Liver (tissue), 9 donors: ENCODE data around the gene PPP4R3A. TPM values are rescaled to one million over a fixed set of nuclear protein-coding genes. Genes with fewer than 3 reads are reported as not detected.

ENCODE experiments used
- DNase-seq: peaks from one replicate; pipeline ENCODE4 v3.0.0-alpha.2; 2017; ENCODE audit warnings: low spot score
- H3K27ac ChIP-seq, 2 donors: one replicate each; pipeline ENCODE4 v1.7.0; 2013; ENCODE audit warnings: inconsistent platforms in 2 of 2, low read length in 2 of 2, control low read depth in 1 of 2, low read depth in 1 of 2, mild to moderate bottlenecking in 1 of 2
- H3K27me3 ChIP-seq, 4 donors: one replicate each; pipeline versions ENCODE4 v1.6.1 to v1.7.0; 2013; ENCODE audit warnings: low read length in 3 of 4, inconsistent platforms in 1 of 4, mild to moderate bottlenecking in 1 of 4, moderate library complexity in 1 of 4; ENCODE audit not compliant: control insufficient read depth in 4 of 4, insufficient read depth in 4 of 4
- H3K36me3 ChIP-seq, 4 donors: one replicate each; pipeline versions ENCODE4 v1.6.1 to v1.7.0; 2013; ENCODE audit warnings: low read length in 3 of 4, mild to moderate bottlenecking in 3 of 4, low read depth in 1 of 4, moderate library complexity in 1 of 4; ENCODE audit not compliant: control insufficient read depth in 4 of 4, insufficient read depth in 3 of 4
- H3K4me1 ChIP-seq, 4 donors: one replicate each; pipeline versions ENCODE4 v1.6.1 to v1.7.0; 2013; ENCODE audit warnings: low read length in 3 of 4, mild to moderate bottlenecking in 3 of 4, moderate library complexity in 1 of 4; ENCODE audit not compliant: control insufficient read depth in 4 of 4, insufficient read depth in 4 of 4
- H3K4me3 ChIP-seq, 3 donors: one replicate each; pipeline versions ENCODE4 v1.6.1 to v1.7.0; 2013; ENCODE audit warnings: low read length in 3 of 3, control low read depth in 1 of 3, low read depth in 1 of 3, mild to moderate bottlenecking in 1 of 3
- H3K9ac ChIP-seq, 2 donors: one replicate each; pipeline ENCODE4 v1.7.0; 2013; ENCODE audit warnings: low read length in 2 of 2, mild to moderate bottlenecking in 2 of 2, moderate library complexity in 2 of 2, control low read depth in 1 of 2, low read depth in 1 of 2
- H3K9me3 ChIP-seq, 4 donors: one replicate each; pipeline versions ENCODE4 v1.6.1 to v1.7.0; 2013; ENCODE audit warnings: low read length in 3 of 4; ENCODE audit not compliant: control insufficient read depth in 4 of 4
- FOXA1 ChIP-seq: IDR thresholded peaks from 2 replicates; pipeline ENCODE4 v1.6.1; 2016; ENCODE audit warnings: antibody characterized with exemption
- GABPA ChIP-seq, 2 donors: IDR thresholded peaks in 1 of 2; conservative IDR thresholded peaks in 1 of 2; 2 replicates each; pipeline ENCODE4 v1.6.1; 2016; ENCODE audit warnings: antibody characterized with exemption in 2 of 2, mild to moderate bottlenecking in 1 of 2, moderate library complexity in 1 of 2
- HNF4A ChIP-seq, 2 donors: conservative IDR thresholded peaks; 2 replicates each; pipeline ENCODE4 v1.6.1; 2016; ENCODE audit warnings: antibody characterized with exemption in 2 of 2, mild to moderate bottlenecking in 2 of 2
- HNF4G ChIP-seq: IDR thresholded peaks from 2 replicates; pipeline ENCODE4 v1.6.1; 2016; ENCODE audit warnings: antibody characterized with exemption
- JUND ChIP-seq, 2 donors: IDR thresholded peaks; 2 replicates each; pipeline ENCODE4 v1.6.1; 2016; ENCODE audit warnings: antibody characterized with exemption in 2 of 2
- NR2F2 ChIP-seq: IDR thresholded peaks from 2 replicates; pipeline ENCODE4 v1.6.1; 2016; ENCODE audit warnings: antibody characterized with exemption
- RAD21 ChIP-seq, 2 donors: IDR thresholded peaks; 2 replicates each; pipeline ENCODE4 v1.6.1; 2016; ENCODE audit warnings: antibody characterized with exemption in 2 of 2, mild to moderate bottlenecking in 2 of 2
- RXRA ChIP-seq, 2 donors: IDR thresholded peaks; 2 replicates each; pipeline ENCODE4 v1.6.1; 2017 to 2018; ENCODE audit warnings: antibody characterized with exemption in 2 of 2, mild to moderate bottlenecking in 1 of 2
- SP1 ChIP-seq: IDR thresholded peaks from 2 replicates; pipeline ENCODE4 v1.6.1; 2018; ENCODE audit warnings: antibody characterized with exemption, mild to moderate bottlenecking
- TAF1 ChIP-seq: conservative IDR thresholded peaks from 2 replicates; pipeline ENCODE4 v1.6.1; 2016; ENCODE audit warnings: antibody characterized with exemption, mild to moderate bottlenecking
- YY1 ChIP-seq: IDR thresholded peaks from 2 replicates; pipeline ENCODE4 v1.6.1; 2016; ENCODE audit warnings: antibody characterized with exemption, mild to moderate bottlenecking
- WGBS: extraction: QIAGEN DNeasy Blood & Tissue Kit; methylation state at CpG from one replicate; pipeline ENCODE4 v1.1.7; 2013; 5-methylcytosine and 5-hydroxymethylcytosine counted together
- polyA plus RNA-seq, 2 donors: library from polyadenylated mRNA; stranded (reverse) in 1 of 2; unstranded in 1 of 2; fragments of 200-250 nt in 1 of 2; fragments of >200 nt in 1 of 2; fragmentation: Nextera tagmentation in 1 of 2; extraction: Ambion mirVana in 1 of 2; gene quantifications; one replicate each; pipeline versions ENCODE4 v1.2.1 to v1.2.3, GENCODE V29; 2013 to 2015
- total RNA-seq, 2 donors: library from RNA; depleted of rRNA; stranded (reverse); fragments of >200 nt; gene quantifications; one replicate each; pipeline ENCODE4 v1.2.3, GENCODE V29; 2014
- TF ChIP-seq, protein P1 (sequence below): IDR thresholded peaks from 2 replicates; pipeline ENCODE4 v1.6.1; 2016; ENCODE audit warnings: antibody characterized with exemption
- TF ChIP-seq, protein P2 (sequence below): IDR thresholded peaks from 2 replicates; pipeline ENCODE4 v1.6.1; 2016; ENCODE audit warnings: antibody characterized with exemption
- TF ChIP-seq, protein P3 (sequence below): IDR thresholded peaks from 2 replicates; pipeline ENCODE4 v1.6.1; 2016; ENCODE audit warnings: antibody characterized with exemption, mild to moderate bottlenecking
- TF ChIP-seq, protein P4 (sequence below): fragments of 150-350 bp; IDR thresholded peaks from 2 replicates; pipeline ENCODE4 v1.5.1; 2017; ENCODE audit warnings: improper control_type of control experiment, low read depth, low read length; ENCODE audit not compliant: missing input control
- TF ChIP-seq, protein P5 (sequence below): IDR thresholded peaks from 2 replicates; pipeline ENCODE4 v1.6.1; 2016; ENCODE audit warnings: antibody characterized with exemption
- donor health status: healthy.
- donor health status: healthy.
- donor health status: healthy.
- donor health status: healthy.
- donor health status: healthy.

PPP4R3A gene
- total and polyA plus RNA-seq, 4 donors = 18.7 to 63.3 (median 42.5) TPM

DNA sequence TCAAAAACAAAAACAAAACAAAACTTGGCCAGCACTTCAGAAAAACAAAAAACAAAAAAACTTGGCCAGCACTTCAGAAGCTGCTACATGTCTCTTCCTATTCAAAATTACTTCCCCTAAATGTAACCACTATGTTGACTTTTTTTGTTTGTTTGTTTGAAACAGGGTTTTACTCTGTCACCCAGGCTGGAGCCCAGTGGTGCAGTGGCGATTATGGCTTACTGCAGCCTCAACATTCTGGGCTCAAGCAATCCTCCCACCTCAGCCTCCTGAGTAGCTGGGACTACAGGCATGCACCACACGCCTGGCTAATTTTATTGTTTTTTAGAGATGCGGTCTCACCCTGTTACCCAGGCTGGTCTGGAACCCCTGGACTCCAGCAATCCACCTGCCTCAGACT is 38.0 kb upstream of the PPP4R3A start:
- Histone ChIP-seq H3K9ac (no peak overlapping the region), H3K4me1 (peaks cover 0 to 7% (median 1%) of the 10 kb centered on the region in 4 donors), H3K27me3 (no peaks in the 10 kb centered on the region), H3K4me3 (no peak overlapping the region), H3K36me3 (no peaks in the 10 kb centered on the region), H3K27ac (no peak overlapping the region), H3K9me3 (no peaks in the 10 kb centered on the region)
- no peak for DNase-seq
- 88% methylated on average over 3 of the region's 3 CpGs for WGBS
- TF ChIP-seq FOXA1 = no peak
- TF ChIP-seq, protein P1, sequence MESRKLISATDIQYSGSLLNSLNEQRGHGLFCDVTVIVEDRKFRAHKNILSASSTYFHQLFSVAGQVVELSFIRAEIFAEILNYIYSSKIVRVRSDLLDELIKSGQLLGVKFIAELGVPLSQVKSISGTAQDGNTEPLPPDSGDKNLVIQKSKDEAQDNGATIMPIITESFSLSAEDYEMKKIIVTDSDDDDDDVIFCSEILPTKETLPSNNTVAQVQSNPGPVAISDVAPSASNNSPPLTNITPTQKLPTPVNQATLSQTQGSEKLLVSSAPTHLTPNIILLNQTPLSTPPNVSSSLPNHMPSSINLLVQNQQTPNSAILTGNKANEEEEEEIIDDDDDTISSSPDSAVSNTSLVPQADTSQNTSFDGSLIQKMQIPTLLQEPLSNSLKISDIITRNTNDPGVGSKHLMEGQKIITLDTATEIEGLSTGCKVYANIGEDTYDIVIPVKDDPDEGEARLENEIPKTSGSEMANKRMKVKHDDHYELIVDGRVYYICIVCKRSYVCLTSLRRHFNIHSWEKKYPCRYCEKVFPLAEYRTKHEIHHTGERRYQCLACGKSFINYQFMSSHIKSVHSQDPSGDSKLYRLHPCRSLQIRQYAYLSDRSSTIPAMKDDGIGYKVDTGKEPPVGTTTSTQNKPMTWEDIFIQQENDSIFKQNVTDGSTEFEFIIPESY = no peak
- no peak for TF ChIP-seq JUND (IDR thresholded peaks at IDR 0.05)
- TF ChIP-seq, protein P2, sequence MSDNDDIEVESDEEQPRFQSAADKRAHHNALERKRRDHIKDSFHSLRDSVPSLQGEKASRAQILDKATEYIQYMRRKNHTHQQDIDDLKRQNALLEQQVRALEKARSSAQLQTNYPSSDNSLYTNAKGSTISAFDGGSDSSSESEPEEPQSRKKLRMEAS = no peak
- no peak for TF ChIP-seq HNF4G
- no peak for TF ChIP-seq YY1
- TF ChIP-seq RAD21 (IDR thresholded peaks at IDR 0.05) = no peak
- no peak for TF ChIP-seq NR2F2
- no peak for TF ChIP-seq HNF4A (conservative IDR thresholded peaks at IDR 0.05)
- TF ChIP-seq, protein P3, sequence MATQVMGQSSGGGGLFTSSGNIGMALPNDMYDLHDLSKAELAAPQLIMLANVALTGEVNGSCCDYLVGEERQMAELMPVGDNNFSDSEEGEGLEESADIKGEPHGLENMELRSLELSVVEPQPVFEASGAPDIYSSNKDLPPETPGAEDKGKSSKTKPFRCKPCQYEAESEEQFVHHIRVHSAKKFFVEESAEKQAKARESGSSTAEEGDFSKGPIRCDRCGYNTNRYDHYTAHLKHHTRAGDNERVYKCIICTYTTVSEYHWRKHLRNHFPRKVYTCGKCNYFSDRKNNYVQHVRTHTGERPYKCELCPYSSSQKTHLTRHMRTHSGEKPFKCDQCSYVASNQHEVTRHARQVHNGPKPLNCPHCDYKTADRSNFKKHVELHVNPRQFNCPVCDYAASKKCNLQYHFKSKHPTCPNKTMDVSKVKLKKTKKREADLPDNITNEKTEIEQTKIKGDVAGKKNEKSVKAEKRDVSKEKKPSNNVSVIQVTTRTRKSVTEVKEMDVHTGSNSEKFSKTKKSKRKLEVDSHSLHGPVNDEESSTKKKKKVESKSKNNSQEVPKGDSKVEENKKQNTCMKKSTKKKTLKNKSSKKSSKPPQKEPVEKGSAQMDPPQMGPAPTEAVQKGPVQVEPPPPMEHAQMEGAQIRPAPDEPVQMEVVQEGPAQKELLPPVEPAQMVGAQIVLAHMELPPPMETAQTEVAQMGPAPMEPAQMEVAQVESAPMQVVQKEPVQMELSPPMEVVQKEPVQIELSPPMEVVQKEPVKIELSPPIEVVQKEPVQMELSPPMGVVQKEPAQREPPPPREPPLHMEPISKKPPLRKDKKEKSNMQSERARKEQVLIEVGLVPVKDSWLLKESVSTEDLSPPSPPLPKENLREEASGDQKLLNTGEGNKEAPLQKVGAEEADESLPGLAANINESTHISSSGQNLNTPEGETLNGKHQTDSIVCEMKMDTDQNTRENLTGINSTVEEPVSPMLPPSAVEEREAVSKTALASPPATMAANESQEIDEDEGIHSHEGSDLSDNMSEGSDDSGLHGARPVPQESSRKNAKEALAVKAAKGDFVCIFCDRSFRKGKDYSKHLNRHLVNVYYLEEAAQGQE = no peak
- TF ChIP-seq GABPA (IDR thresholded peaks at IDR 0.05 in 1 of 2, conservative IDR thresholded peaks at IDR 0.05 in 1 of 2) = no peak
- no peak for TF ChIP-seq TAF1
- TF ChIP-seq, protein P4, sequence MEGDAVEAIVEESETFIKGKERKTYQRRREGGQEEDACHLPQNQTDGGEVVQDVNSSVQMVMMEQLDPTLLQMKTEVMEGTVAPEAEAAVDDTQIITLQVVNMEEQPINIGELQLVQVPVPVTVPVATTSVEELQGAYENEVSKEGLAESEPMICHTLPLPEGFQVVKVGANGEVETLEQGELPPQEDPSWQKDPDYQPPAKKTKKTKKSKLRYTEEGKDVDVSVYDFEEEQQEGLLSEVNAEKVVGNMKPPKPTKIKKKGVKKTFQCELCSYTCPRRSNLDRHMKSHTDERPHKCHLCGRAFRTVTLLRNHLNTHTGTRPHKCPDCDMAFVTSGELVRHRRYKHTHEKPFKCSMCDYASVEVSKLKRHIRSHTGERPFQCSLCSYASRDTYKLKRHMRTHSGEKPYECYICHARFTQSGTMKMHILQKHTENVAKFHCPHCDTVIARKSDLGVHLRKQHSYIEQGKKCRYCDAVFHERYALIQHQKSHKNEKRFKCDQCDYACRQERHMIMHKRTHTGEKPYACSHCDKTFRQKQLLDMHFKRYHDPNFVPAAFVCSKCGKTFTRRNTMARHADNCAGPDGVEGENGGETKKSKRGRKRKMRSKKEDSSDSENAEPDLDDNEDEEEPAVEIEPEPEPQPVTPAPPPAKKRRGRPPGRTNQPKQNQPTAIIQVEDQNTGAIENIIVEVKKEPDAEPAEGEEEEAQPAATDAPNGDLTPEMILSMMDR = no peak
- TF ChIP-seq, protein P5, sequence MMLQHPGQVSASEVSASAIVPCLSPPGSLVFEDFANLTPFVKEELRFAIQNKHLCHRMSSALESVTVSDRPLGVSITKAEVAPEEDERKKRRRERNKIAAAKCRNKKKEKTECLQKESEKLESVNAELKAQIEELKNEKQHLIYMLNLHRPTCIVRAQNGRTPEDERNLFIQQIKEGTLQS = no peak
- TF ChIP-seq RXRA (IDR thresholded peaks at IDR 0.05) = no peak
- no peak for TF ChIP-seq SP1
